ENCODE data around the gene SCRN1. TPM values are rescaled to one million over a fixed set of nuclear protein-coding genes. Genes with fewer than 3 reads are reported as not detected.

Gene SCRN1
- total RNA-seq, 2 experiments from 2014 or later, result 37.1 to 62.7 TPM

Small RNAs within 50 kb of the gene (small RNA-seq; reads per million reads assigned to genes)
- gene RF01210, result not detected

Other genes starting within 250 kb of the SCRN1 start
- 0.10 TPM in 1 of 2 replicates, not detected in the other for gene WIPF3, start 183.3 kb downstream of the SCRN1 start, total RNA-seq (2014; rRNA removed; shearing (Covaris generic))
- not detected in 2 replicates for gene WIPF3, start 183.3 kb downstream of the SCRN1 start, total RNA-seq (2022)
- 5.3 and 6.3 TPM in 2 replicates for gene FKBP14, start 36.9 kb upstream of the SCRN1 start, total RNA-seq (2014; rRNA removed; shearing (Covaris generic))
- 15.9 and 17.9 TPM in 2 replicates for gene FKBP14, start 36.9 kb upstream of the SCRN1 start, total RNA-seq (2022)
- 10.2 and 11.0 TPM in 2 replicates for gene PLEKHA8, start 38.6 kb upstream of the SCRN1 start, total RNA-seq (2014; rRNA removed; shearing (Covaris generic))
- 27.9 and 31.7 TPM in 2 replicates for gene PLEKHA8, start 38.6 kb upstream of the SCRN1 start, total RNA-seq (2022)
- 1.7 and 2.9 TPM in 2 replicates for gene MTURN, start 145.2 kb upstream of the SCRN1 start, total RNA-seq (2014; rRNA removed; shearing (Covaris generic))
- 3.3 and 4.1 TPM in 2 replicates for gene MTURN, start 145.2 kb upstream of the SCRN1 start, total RNA-seq (2022)

All from OCI-LY7 (cell line).